ENCODE results near the gene SSB. TPM values are rescaled to one million over a fixed set of nuclear protein-coding genes. Genes with fewer than 3 reads are reported as not detected.

SSB gene
- total and polyA plus RNA-seq, 2 of the 4 experiments (the other 2 are of a cell fraction), result 41.2 to 75.5 TPM

DNA sequence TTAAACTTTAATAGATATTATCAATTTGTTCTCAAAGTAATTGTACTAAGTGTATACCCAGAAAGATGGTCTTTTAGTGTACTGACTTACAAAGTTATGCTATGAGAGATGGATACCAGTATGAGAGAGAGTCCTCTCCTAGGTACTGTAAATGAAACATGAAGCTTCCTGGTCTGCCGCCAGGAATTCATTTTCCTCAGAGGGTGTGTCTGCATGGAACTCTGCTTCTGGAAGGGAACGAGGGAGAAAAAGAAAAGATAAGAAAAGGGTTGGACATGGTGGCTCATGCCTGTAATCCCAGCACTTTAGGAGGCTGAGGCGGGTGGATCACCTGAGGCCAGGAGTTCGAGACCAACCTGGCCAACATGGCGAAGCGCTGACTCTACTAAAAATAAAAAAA is 2.2 kb upstream of the SSB start:
- no peak overlapping the region for H3K23ac ChIP-seq (ENCODE audit: low read depth, low read length)
- H2AK5ac ChIP-seq (ENCODE audit: low read depth, low read length), result no peak overlapping the region
- CTCF ChIA-PET, result no interaction called here
- H3K4ac ChIP-seq (ENCODE audit: low read depth, low read length), result no peak overlapping the region
- 20% methylated on average over 1 of the region's 6 CpGs; no CpG with 5 or more reads in 1 of the 2 experiments for WGBS, 2 experiments (ENCODE audit: extremely low coverage in 2 of 2, insufficient read length in 1 of 2)
- intact Hi-C loops (cut with micrococcal nuclease) (loop anchor here (10.0 kb wide), 1 partner anchor 222 kb away; the partner anchor contains the start of gene FASTKD1), dilution Hi-C loops (cut with HindIII; ENCODE audit: low sequenced_read_pairs, unreplicated experiment) (no loop called here), in situ Hi-C loops (cut with MboI; ENCODE audit: low sequenced_read_pairs) (no loop called here)
- no TSS peak for BruUV-seq (replicated peaks)
- H3K36me3 ChIP-seq (ENCODE audit: control insufficient read depth, insufficient read depth, low read length), result no peaks in the 10 kb centered on the region
- no peak overlapping the region for H2BK5ac ChIP-seq (ENCODE audit: low read depth, low read length, poor library complexity, severe bottlenecking)
- H3K56ac ChIP-seq (ENCODE audit: extremely low read depth, insufficient read depth, low read length), result no peak overlapping the region
- H4K8ac ChIP-seq (ENCODE audit: low read depth in 2 of 2, low read length in 2 of 2), result no peak overlapping the region
- POLR2A ChIA-PET (ENCODE audit: unreplicated experiment), result no interaction called here
- no peak overlapping the region for H3K4me3 ChIP-seq (ENCODE audit: insufficient read depth, low read depth, low read length)
- peaks cover 0 to 4% of the 10 kb centered on the region in 2 experiments; a peak in 1 of 4 replicates for H3K79me1 ChIP-seq (ENCODE audit: low read depth in 1 of 2, low read length in 2 of 2)
- H3K9ac ChIP-seq (ENCODE audit: low read depth, low read length), result no peak overlapping the region
- no peak overlapping the region for H4K91ac ChIP-seq (ENCODE audit: insufficient read depth, low read depth, low read length)
- H3K14ac ChIP-seq (replicated peaks; ENCODE audit: low read depth, low read length), result no peak overlapping the region
- no peak overlapping the region for H3K4me2 ChIP-seq (ENCODE audit: low read depth, low read length)
- H4K20me1 ChIP-seq (ENCODE audit: insufficient read depth, low read length), result no peaks in the 10 kb centered on the region
- no peak overlapping the region for H2AK9ac ChIP-seq (replicated peaks; ENCODE audit: low read depth, low read length, poor library complexity)
- no peaks in the 10 kb centered on the region for H3K4me1 ChIP-seq (ENCODE audit: control insufficient read depth, insufficient read depth, low read length)
- H2BK120ac ChIP-seq (ENCODE audit: low read depth, low read length), result no peak overlapping the region
- ATAC-seq (ENCODE audit: low read depth), result no peak
- no peak overlapping the region for H2BK20ac ChIP-seq (ENCODE audit: low read depth, low read length)
- H3K18ac ChIP-seq (ENCODE audit: low read depth, low read length), result no peak overlapping the region
- no peak overlapping the region for H3K27ac ChIP-seq (ENCODE audit: insufficient read depth, low read length)
- no peak for TF ChIP-seq RAD21 (IDR thresholded peaks at IDR 0.05; ENCODE audit: low read length)
- no peak for TF ChIP-seq MAFK (IDR thresholded peaks at IDR 0.05; ENCODE audit: low read depth, low read length)
- no peak for TF ChIP-seq POLR2A (IDR thresholded peaks at IDR 0.05; ENCODE audit: low read depth, low read length)
- no peak for TF ChIP-seq CEBPB (IDR thresholded peaks at IDR 0.05; ENCODE audit: low read depth, low read length)
- TF ChIP-seq, protein P1, sequence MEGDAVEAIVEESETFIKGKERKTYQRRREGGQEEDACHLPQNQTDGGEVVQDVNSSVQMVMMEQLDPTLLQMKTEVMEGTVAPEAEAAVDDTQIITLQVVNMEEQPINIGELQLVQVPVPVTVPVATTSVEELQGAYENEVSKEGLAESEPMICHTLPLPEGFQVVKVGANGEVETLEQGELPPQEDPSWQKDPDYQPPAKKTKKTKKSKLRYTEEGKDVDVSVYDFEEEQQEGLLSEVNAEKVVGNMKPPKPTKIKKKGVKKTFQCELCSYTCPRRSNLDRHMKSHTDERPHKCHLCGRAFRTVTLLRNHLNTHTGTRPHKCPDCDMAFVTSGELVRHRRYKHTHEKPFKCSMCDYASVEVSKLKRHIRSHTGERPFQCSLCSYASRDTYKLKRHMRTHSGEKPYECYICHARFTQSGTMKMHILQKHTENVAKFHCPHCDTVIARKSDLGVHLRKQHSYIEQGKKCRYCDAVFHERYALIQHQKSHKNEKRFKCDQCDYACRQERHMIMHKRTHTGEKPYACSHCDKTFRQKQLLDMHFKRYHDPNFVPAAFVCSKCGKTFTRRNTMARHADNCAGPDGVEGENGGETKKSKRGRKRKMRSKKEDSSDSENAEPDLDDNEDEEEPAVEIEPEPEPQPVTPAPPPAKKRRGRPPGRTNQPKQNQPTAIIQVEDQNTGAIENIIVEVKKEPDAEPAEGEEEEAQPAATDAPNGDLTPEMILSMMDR (conservative IDR thresholded peaks at IDR 0.05; ENCODE audit: low read depth, low read length), result no peak
- TF ChIP-seq MAZ (IDR thresholded peaks at IDR 0.05; ENCODE audit: borderline replicate concordance, low read depth, low read length), result no peak
- no peak for TF ChIP-seq CHD1 (IDR thresholded peaks at IDR 0.05; ENCODE audit: low read depth, low read length)
- TF ChIP-seq MXI1 (IDR thresholded peaks at IDR 0.05; ENCODE audit: borderline replicate concordance, low read depth, low read length), result no peak
- no peak for TF ChIP-seq FOS (IDR thresholded peaks at IDR 0.05; ENCODE audit: low read depth, low read length)
- TF ChIP-seq RFX5 (IDR thresholded peaks at IDR 0.05; ENCODE audit: low read depth, low read length), result no peak
- TF ChIP-seq, protein P2, sequence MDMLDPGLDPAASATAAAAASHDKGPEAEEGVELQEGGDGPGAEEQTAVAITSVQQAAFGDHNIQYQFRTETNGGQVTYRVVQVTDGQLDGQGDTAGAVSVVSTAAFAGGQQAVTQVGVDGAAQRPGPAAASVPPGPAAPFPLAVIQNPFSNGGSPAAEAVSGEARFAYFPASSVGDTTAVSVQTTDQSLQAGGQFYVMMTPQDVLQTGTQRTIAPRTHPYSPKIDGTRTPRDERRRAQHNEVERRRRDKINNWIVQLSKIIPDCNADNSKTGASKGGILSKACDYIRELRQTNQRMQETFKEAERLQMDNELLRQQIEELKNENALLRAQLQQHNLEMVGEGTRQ (IDR thresholded peaks at IDR 0.05; ENCODE audit: low read depth, low read length), result no peak
- TF ChIP-seq ELK1 (IDR thresholded peaks at IDR 0.05; ENCODE audit: borderline replicate concordance, low read depth, low read length), result no peak
- no peak for TF ChIP-seq BHLHE40 (IDR thresholded peaks at IDR 0.05; ENCODE audit: low read depth, low read length)
- no peak for TF ChIP-seq SMC3 (IDR thresholded peaks at IDR 0.05; ENCODE audit: low read depth, low read length)
- no peak for TF ChIP-seq NFE2L2 (IDR thresholded peaks at IDR 0.05; ENCODE audit: low read depth, low read length)
- TF ChIP-seq RCOR1 (IDR thresholded peaks at IDR 0.05; ENCODE audit: insufficient replicate concordance, low read length), result no peak
- no peaks in the 10 kb centered on the region for H3K9me1 ChIP-seq (ENCODE audit: insufficient read depth, low read length)
- H3K9me3 ChIP-seq (ENCODE audit: control insufficient read depth, insufficient read depth, low read length), result no peaks in the 10 kb centered on the region
- no peak overlapping the region for H2BK15ac ChIP-seq (ENCODE audit: low read depth, low read length)
- H3K27me3 ChIP-seq (ENCODE audit: control insufficient read depth, insufficient read depth, low read length), result no peaks in the 10 kb centered on the region
- peak; percentile 19 for DNase-seq
- no peak overlapping the region for H4K5ac ChIP-seq (ENCODE audit: low read depth, low read length)
- H2AFZ ChIP-seq (replicated peaks; ENCODE audit: low read length, poor library complexity), result no peak overlapping the region

Data from IMR-90 (cell line).